HCT116 (cell line): ENCODE measurements around the gene S100P. TPM values are rescaled to one million over a fixed set of nuclear protein-coding genes. Genes with fewer than 3 reads are reported as not detected.

ENCODE experiments used
- ATAC-seq: fragments of 200-7000 bp; cut with Tn5 transposase; 2 replicates; pipeline ENCODE4 v1.9.1; 2020; ENCODE audit warnings: mild to moderate bottlenecking, moderate library complexity
- BruUV-seq: library from RNA; stranded (reverse); fragments of 400-500 nt; replicated peaks from 2 replicates; lab custom pipeline; 2021; lab: Mats Ljungman, UMichigan
- CTCF ChIA-PET: fragments of 300-600 bp; sonication (Branson Sonifier 250); formaldehyde crosslinking; loops from one replicate; lab custom pipeline; 2021; ENCODE audit warnings: antibody characterized with exemption; lab: Charles Lee
- POLR2A ChIA-PET: fragments of 300-600, 350-600 bp; sonication (Branson Sonifier 250); formaldehyde crosslinking; loops from one replicate; lab custom pipeline; 2021; ENCODE audit warnings: antibody characterized with exemption; lab: Charles Lee
- RAD21 ChIA-PET, 2 experiments: fragments of 300-600 bp; sonication (Branson Sonifier 250); formaldehyde crosslinking; loops; one replicate each; lab custom pipeline; 2023; ENCODE audit warnings: low total read pairs in 2 of 2; ENCODE audit not compliant: uncharacterized antibody in 2 of 2, unreplicated experiment in 2 of 2, low non-redundant PET in 1 of 2; lab: Charles Lee
- DNase-seq: peaks from one replicate; pipeline ENCODE4 v3.0.0-alpha.2; 2010; ENCODE audit warnings: low read depth, low spot score
- H2AFZ ChIP-seq: fragments of 200-600 bp; shearing (Covaris generic), sonication (generic); 2 replicates; pipeline ENCODE4 v1.6.1; 2017; ENCODE audit warnings: low read depth, mixed run types, mixed read lengths, antibody characterized with exemption, low read length; ENCODE audit not compliant: poor library complexity, severe bottlenecking
- H3K27ac ChIP-seq: 2 replicates; pipeline ENCODE4 v1.5.1; 2012; ENCODE audit warnings: low read depth, low read length
- H3K27me3 ChIP-seq: fragments of 200-600 bp; sonication (generic); 2 replicates; pipeline ENCODE4 v1.6.1; 2016; ENCODE audit warnings: mixed run types, low read length, mixed read lengths; ENCODE audit not compliant: insufficient read depth
- H3K36me3 ChIP-seq, 2 experiments: fragments of 200-500 bp in 1 of 2; fragments of 200-600 bp in 1 of 2; sonication (Bioruptor generic) in 1 of 2; sonication (generic) in 1 of 2; 2 replicates each; pipeline versions ENCODE4 v1.5.1 to v1.6.1; 2014 to 2016; ENCODE audit warnings: low read length in 2 of 2, inconsistent platforms in 1 of 2, mixed read lengths in 1 of 2, mixed run types in 1 of 2; ENCODE audit not compliant: insufficient read depth in 2 of 2, control insufficient read depth in 1 of 2
- H3K4me1 ChIP-seq, 2 experiments: fragments of 200-600 bp in 1 of 2; sonication (generic) in 1 of 2; 2 replicates each; pipeline versions ENCODE4 v1.5.1 to v1.6.1; 2012 to 2017; ENCODE audit warnings: low read length in 2 of 2, inconsistent platforms in 1 of 2, mild to moderate bottlenecking in 1 of 2, mixed read lengths in 1 of 2, mixed run types in 1 of 2, moderate library complexity in 1 of 2; ENCODE audit not compliant: insufficient read depth in 2 of 2, control insufficient read depth in 1 of 2
- H3K4me2 ChIP-seq: fragments of 200-600 bp; sonication (generic); 2 replicates; pipeline ENCODE4 v1.6.1; 2017; ENCODE audit warnings: mixed run types, low read length, mixed read lengths
- H3K4me3 ChIP-seq, 2 experiments: fragments of 200-600 bp in 1 of 2; sonication (generic) in 1 of 2; replicated peaks in 1 of 2; 2 replicates each; pipeline ENCODE4 v1.5.1; 2011 to 2016; ENCODE audit warnings: low read length in 2 of 2, control low read depth in 1 of 2, low read depth in 1 of 2, mild to moderate bottlenecking in 1 of 2, mixed read lengths in 1 of 2, mixed run types in 1 of 2
- H3K79me2 ChIP-seq: fragments of 200-600 bp; sonication (generic); 2 replicates; pipeline ENCODE4 v1.6.1; 2017; ENCODE audit warnings: mild to moderate bottlenecking, mixed run types, low read length, moderate library complexity, mixed read lengths; ENCODE audit not compliant: insufficient read depth
- H3K9ac ChIP-seq: fragments of 200-600 bp; sonication (generic); 2 replicates; pipeline ENCODE4 v1.6.1; 2016; ENCODE audit warnings: low read length, mixed read lengths
- H3K9me2 ChIP-seq: fragments of 200-600 bp; sonication (generic), shearing (Covaris generic); 2 replicates; pipeline ENCODE4 v1.6.1; 2017; ENCODE audit warnings: mixed run types, mild to moderate bottlenecking, moderate library complexity; ENCODE audit not compliant: insufficient read depth
- H3K9me3 ChIP-seq, 2 experiments: fragments of 200-500 bp in 1 of 2; fragments of 200-600 bp in 1 of 2; sonication (Bioruptor generic) in 1 of 2; sonication (generic) in 1 of 2; 2 replicates each; pipeline ENCODE4 v1.6.1; 2014 to 2017; ENCODE audit warnings: low read length in 2 of 2, mixed read lengths in 2 of 2, inconsistent platforms in 1 of 2, low read depth in 1 of 2, mild to moderate bottlenecking in 1 of 2, mixed run types in 1 of 2, moderate library complexity in 1 of 2; ENCODE audit not compliant: control insufficient read depth in 1 of 2, insufficient read depth in 1 of 2
- H4K20me1 ChIP-seq: fragments of 200-600 bp; sonication (generic), shearing (Covaris generic); 2 replicates; pipeline ENCODE4 v1.6.1; 2017; ENCODE audit warnings: mixed run types, mild to moderate bottlenecking, moderate library complexity; ENCODE audit not compliant: insufficient read depth
- EGR1 ChIP-seq: IDR thresholded peaks from 2 replicates; pipeline ENCODE4 v1.6.1; 2012; ENCODE audit warnings: low read depth
- ELF1 ChIP-seq: IDR thresholded peaks from 2 replicates; pipeline ENCODE4 v1.6.1; 2012; ENCODE audit warnings: low read depth, borderline replicate concordance
- EZH2 ChIP-seq: fragments of 200-600 bp; sonication (generic); IDR thresholded peaks from 2 replicates; pipeline ENCODE4 v1.6.1; 2017; ENCODE audit warnings: antibody characterized with exemption, mixed run types
- FOSL1 ChIP-seq: IDR thresholded peaks from 2 replicates; pipeline ENCODE4 v1.6.1; 2012; ENCODE audit warnings: low read depth
- JUND ChIP-seq: IDR thresholded peaks from 2 replicates; pipeline ENCODE4 v1.6.1; 2012
- SIN3A ChIP-seq: IDR thresholded peaks from 2 replicates; pipeline ENCODE4 v1.6.1; 2012; ENCODE audit warnings: low read depth
- SP1 ChIP-seq: IDR thresholded peaks from 2 replicates; pipeline ENCODE4 v1.6.1; 2012; ENCODE audit warnings: low read depth
- TCF7L2 ChIP-seq: IDR thresholded peaks from 2 replicates; pipeline ENCODE4 v1.7.0; 2011; ENCODE audit warnings: borderline replicate concordance, inconsistent platforms; ENCODE audit not compliant: insufficient read depth, insufficient read length; ENCODE audit errors: extremely low read depth
- YY1 ChIP-seq: IDR thresholded peaks from 2 replicates; pipeline ENCODE4 v1.6.1; 2011; ENCODE audit warnings: low read length, low read depth, moderate library complexity, mild to moderate bottlenecking; ENCODE audit not compliant: insufficient replicate concordance; ENCODE audit errors: extremely low read depth
- ZFX ChIP-seq: fragments of 450-650 bp; IDR thresholded peaks from 2 replicates; pipeline ENCODE4 v1.6.1; 2017
- ZNF274 ChIP-seq: fragments of 200-500 bp; sonication (Bioruptor generic); IDR thresholded peaks from 2 replicates; pipeline ENCODE4 v1.6.1; 2014; ENCODE audit warnings: mild to moderate bottlenecking, low read depth, low read length, inconsistent platforms
- intact Hi-C: fragments of 100-400 bp; cut with micrococcal nuclease; formaldehyde crosslinking; loops from 2 replicates; pipeline ENCODE4 v1.10.0; 2022
- total RNA-seq: library from RNA; stranded (reverse); gene quantifications from one replicate; pipeline ENCODE4 v1.2.1, GENCODE V29; 2021; ENCODE audit not compliant: unreplicated experiment
- TF ChIP-seq, protein P1 (sequence below): IDR thresholded peaks from 2 replicates; pipeline ENCODE4 v1.6.1; 2011; ENCODE audit warnings: mild to moderate bottlenecking, low read length, moderate library complexity; ENCODE audit not compliant: insufficient replicate concordance; ENCODE audit errors: extremely low read depth
- TF ChIP-seq, protein P2 (sequence below): IDR thresholded peaks from 2 replicates; pipeline ENCODE4 v1.6.1; 2012

The S100P gene
- total RNA-seq, 1 experiment from 2014 or later: 4.1 TPM

DNA sequence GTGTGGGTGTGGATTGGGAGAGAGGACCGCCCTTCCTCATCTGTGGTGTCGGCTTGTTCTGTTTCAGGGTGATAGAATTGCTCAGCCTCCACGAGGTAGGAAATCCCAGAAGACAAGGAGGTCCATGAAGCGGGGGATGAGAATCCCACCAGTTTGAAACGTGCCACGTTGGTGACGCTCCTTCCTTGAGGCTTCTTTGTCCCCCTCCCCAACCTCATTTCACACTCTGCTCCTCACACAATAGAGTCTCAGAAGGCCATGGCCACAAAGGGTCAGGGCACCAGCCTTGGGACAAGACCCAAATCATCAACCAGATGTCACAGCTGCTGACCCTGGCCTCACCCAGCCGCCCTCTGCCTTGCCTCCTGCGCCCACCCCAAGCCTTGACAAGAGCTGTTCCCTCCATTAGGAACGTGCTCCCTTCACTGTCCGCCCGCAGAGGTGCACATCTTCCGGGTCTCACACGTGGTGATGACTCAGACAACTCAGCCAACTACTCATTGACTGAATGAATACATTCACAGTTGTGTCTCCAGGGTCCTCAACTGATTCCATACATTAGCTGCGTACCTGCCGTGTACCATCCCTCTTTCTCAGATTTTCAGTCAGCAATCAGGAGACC, 40.6 kb downstream of the S100P start:
- no peak overlapping the region for H2AFZ ChIP-seq
- BruUV-seq: no TSS peak
- ChIA-PET RAD21 (no interaction called here), CTCF (no interaction called here), POLR2A (no interaction called here)
- no peaks in the 10 kb centered on the region for H3K36me3 ChIP-seq
- no peak overlapping the region for H3K9ac ChIP-seq
- TF ChIP-seq SIN3A (no peak), ELF1 (no peak), SP1 (no peak), EZH2 (no peak), YY1 (no peak), JUND (no peak), FOSL1 (no peak), EGR1 (no peak), ZNF274 (no peak), TCF7L2 (no peak), ZFX (no peak)
- TF ChIP-seq, protein P1, sequence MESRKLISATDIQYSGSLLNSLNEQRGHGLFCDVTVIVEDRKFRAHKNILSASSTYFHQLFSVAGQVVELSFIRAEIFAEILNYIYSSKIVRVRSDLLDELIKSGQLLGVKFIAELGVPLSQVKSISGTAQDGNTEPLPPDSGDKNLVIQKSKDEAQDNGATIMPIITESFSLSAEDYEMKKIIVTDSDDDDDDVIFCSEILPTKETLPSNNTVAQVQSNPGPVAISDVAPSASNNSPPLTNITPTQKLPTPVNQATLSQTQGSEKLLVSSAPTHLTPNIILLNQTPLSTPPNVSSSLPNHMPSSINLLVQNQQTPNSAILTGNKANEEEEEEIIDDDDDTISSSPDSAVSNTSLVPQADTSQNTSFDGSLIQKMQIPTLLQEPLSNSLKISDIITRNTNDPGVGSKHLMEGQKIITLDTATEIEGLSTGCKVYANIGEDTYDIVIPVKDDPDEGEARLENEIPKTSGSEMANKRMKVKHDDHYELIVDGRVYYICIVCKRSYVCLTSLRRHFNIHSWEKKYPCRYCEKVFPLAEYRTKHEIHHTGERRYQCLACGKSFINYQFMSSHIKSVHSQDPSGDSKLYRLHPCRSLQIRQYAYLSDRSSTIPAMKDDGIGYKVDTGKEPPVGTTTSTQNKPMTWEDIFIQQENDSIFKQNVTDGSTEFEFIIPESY: no peak
- TF ChIP-seq, protein P2, sequence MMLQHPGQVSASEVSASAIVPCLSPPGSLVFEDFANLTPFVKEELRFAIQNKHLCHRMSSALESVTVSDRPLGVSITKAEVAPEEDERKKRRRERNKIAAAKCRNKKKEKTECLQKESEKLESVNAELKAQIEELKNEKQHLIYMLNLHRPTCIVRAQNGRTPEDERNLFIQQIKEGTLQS: no peak
- no peak overlapping the region for H3K4me3 ChIP-seq
- no peak overlapping the region for H3K4me2 ChIP-seq
- DNase-seq (no peak), ATAC-seq (no peak)
- no peaks in the 10 kb centered on the region for H3K27me3 ChIP-seq
- H3K79me2 ChIP-seq: no peaks in the 10 kb centered on the region
- H3K9me3 ChIP-seq: peaks cover 0 to under 1% of the 10 kb centered on the region in 2 experiments; a peak in 1 of 4 replicates
- H3K4me1 ChIP-seq: peaks cover 12 to 32% of the 10 kb centered on the region in 2 experiments
- no peaks in the 10 kb centered on the region for H3K9me2 ChIP-seq
- H4K20me1 ChIP-seq: no peaks in the 10 kb centered on the region
- intact Hi-C loops: no loop called here
- no peak overlapping the region for H3K27ac ChIP-seq
